ENCODE results near the gene AMOTL2.

Gene AMOTL2

GRCh38 chr3:134312873-134313846 lies 61.1 kb downstream of the AMOTL2 start:
- no peak for DNase-seq

GRCh38 chr3:134312072-134312872 lies 62.0 kb downstream of the AMOTL2 start:
- no peak for DNase-seq

- DNase-seq: no peak
These were observed 62.6 kb downstream of the AMOTL2 start for GRCh38 chr3:134311693-134312071.

- no peak for DNase-seq
These were observed 63.0 kb downstream of the AMOTL2 start for GRCh38 chr3:134311265-134311664.

- no peak for DNase-seq
These were observed 64.1 kb downstream of the AMOTL2 start for GRCh38 chr3:134309987-134310700.

- peak; percentile 74 for DNase-seq
These were observed 65.8 kb downstream of the AMOTL2 start for GRCh38 chr3:134308350-134308891.

GRCh38 chr3:134307425-134307824 lies 66.8 kb downstream of the AMOTL2 start:
- DNase-seq: no peak

- DNase-seq: no peak
These were observed 67.9 kb downstream of the AMOTL2 start for GRCh38 chr3:134306320-134306719.
